H1 (cell line): ENCODE results near the gene ZNF488.

Experiments used
- CHD2 ChIP-seq: IDR thresholded peaks from 2 replicates; pipeline ENCODE4 v1.6.1; 2012; ENCODE audit warnings: low read length, improper control_type of control experiment
- EGR1 ChIP-seq: IDR thresholded peaks from 2 replicates; pipeline ENCODE4 v1.6.1; 2011; ENCODE audit warnings: low read depth, low read length, borderline replicate concordance
- POLR2AphosphoS5 ChIP-seq: IDR thresholded peaks from 2 replicates; pipeline ENCODE4 v1.6.1; 2011; ENCODE audit warnings: low read depth, low read length
- TF ChIP-seq, protein P1 (sequence below), 3 experiments: IDR thresholded peaks; 1 replicate in 2 of 3; 2 replicates in 1 of 3; pipeline versions ENCODE4 v1.5.1 to v1.6.1; 2011; ENCODE audit warnings: low read length in 3 of 3, mild to moderate bottlenecking in 3 of 3, inconsistent platforms in 2 of 3, low read depth in 1 of 3, moderate library complexity in 1 of 3; ENCODE audit not compliant: insufficient read depth in 1 of 3; ENCODE audit errors: control extremely low read depth in 1 of 3

DNA sequence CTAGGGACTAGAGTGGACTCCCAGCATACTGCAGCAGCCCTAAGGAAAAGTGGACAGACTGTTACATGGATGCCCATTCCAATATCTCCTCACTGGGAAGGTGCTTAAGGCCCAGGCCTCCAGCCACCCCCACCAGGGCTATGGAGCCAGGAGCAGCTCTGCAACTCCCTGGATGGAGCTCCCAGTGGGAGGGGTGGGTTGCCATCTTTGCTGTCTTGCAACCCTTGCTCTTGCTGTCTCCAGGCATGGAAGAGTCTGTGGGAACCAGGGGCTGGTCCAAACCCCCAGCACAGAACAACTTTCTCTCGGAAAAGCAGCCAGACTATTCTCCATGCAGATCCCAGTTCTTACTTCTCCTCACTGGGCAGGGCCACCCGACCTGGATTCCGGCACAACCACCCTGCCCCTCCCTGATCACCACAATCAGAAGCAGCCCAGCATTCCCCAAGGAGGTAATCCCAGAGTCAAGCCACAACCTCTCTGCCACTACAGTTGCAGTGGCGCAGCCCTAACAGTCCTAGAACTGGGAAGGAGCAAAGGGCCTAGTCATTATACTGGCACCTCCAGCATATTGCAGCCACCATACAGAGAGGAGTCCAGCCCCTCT lies 41.8 kb upstream of the ZNF488 start:
- TF ChIP-seq CHD2, result no peak
- no peak for TF ChIP-seq EGR1
- TF ChIP-seq, protein P1, sequence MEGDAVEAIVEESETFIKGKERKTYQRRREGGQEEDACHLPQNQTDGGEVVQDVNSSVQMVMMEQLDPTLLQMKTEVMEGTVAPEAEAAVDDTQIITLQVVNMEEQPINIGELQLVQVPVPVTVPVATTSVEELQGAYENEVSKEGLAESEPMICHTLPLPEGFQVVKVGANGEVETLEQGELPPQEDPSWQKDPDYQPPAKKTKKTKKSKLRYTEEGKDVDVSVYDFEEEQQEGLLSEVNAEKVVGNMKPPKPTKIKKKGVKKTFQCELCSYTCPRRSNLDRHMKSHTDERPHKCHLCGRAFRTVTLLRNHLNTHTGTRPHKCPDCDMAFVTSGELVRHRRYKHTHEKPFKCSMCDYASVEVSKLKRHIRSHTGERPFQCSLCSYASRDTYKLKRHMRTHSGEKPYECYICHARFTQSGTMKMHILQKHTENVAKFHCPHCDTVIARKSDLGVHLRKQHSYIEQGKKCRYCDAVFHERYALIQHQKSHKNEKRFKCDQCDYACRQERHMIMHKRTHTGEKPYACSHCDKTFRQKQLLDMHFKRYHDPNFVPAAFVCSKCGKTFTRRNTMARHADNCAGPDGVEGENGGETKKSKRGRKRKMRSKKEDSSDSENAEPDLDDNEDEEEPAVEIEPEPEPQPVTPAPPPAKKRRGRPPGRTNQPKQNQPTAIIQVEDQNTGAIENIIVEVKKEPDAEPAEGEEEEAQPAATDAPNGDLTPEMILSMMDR (IDR thresholded peaks at IDR 0.05; ENCODE audit: control extremely low read depth in 1 of 3, insufficient read depth in 1 of 3, low read depth in 1 of 3, low read length in 3 of 3), result no peak
- no peak for TF ChIP-seq POLR2AphosphoS5
